AG04450 (cell line): ENCODE results near the gene PHF24. TPM values are rescaled to one million over a fixed set of nuclear protein-coding genes. Genes with fewer than 3 reads are reported as not detected.
"Not testable (repeated sequence)": the region's sequence is repeated elsewhere in the genome, so short reads cannot be mapped to it uniquely, and the experiment has no call there.

Experiments used
- CTCF ChIA-PET: fragments of 300-600, 350-600 bp; formaldehyde crosslinking; extraction: SDS; loops from one replicate; lab custom pipeline; 2022; ENCODE audit warnings: antibody characterized with exemption, inconsistent platforms; lab: Charles Lee
- POLR2A ChIA-PET: fragments of 350-600 bp; formaldehyde crosslinking; extraction: SDS; loops from one replicate; lab custom pipeline; 2021; ENCODE audit warnings: antibody characterized with exemption, inconsistent platforms; lab: Yijun Ruan, JAX
- DNase-seq: peaks from one replicate; pipeline ENCODE4 v3.0.0-alpha.2; 2011; ENCODE audit warnings: low read depth, low spot score
- H3K27ac ChIP-seq: one replicate; pipeline ENCODE4 v1.5.1; 2012; ENCODE audit warnings: low read depth, low read length, control low read depth
- H3K27me3 ChIP-seq: one replicate; pipeline ENCODE4 v1.6.0; 2012; ENCODE audit warnings: low read length; ENCODE audit not compliant: control insufficient read depth, insufficient read depth
- H3K4me3 ChIP-seq: 2 replicates; pipeline ENCODE4 v1.5.1; 2011; ENCODE audit warnings: mild to moderate bottlenecking, low read depth, low read length, control low read depth
- H3K9me3 ChIP-seq: 2 replicates; pipeline ENCODE4 v1.5.1; 2012; ENCODE audit warnings: low read length; ENCODE audit not compliant: control insufficient read depth, insufficient read depth
- CTCF ChIP-seq: IDR thresholded peaks from 2 replicates; pipeline ENCODE4 v1.5.1; 2011; ENCODE audit warnings: low read depth, low read length, control low read depth, inconsistent platforms
- polyA plus RNA-seq: library from polyadenylated mRNA; depleted of rRNA; stranded (reverse); fragments of >200 nt; gene quantifications from 2 replicates; pipeline ENCODE4 v1.2.3, GENCODE V29; 2011

PHF24 gene
- polyA plus RNA-seq, 1 experiment, result not detected

- no peaks in the 10 kb centered on the region; the same call in 1 of the 2 replicates for H3K9me3 ChIP-seq
- no peak for DNase-seq
- no peaks in the 10 kb centered on the region for H3K27me3 ChIP-seq
- no peak overlapping the region for H3K27ac ChIP-seq
- ChIA-PET CTCF (interaction anchor here (1.3 to 1.4 kb wide), 2 partner anchors 50 to 102 kb away, joined by 4 to 5 read pairs; no protein-coding TSS in a partner anchor), POLR2A (interaction anchor here (1.0 kb wide), 1 partner anchor 45 kb away, joined by 3 read pairs; no protein-coding TSS in a partner anchor)
- no peak for TF ChIP-seq CTCF
- no peak overlapping the region for H3K4me3 ChIP-seq
These were observed 43.2 kb downstream of the PHF24 start for GRCh38 chr9:35001285-35001677.

- DNase-seq, result no peak
- Histone ChIP-seq H3K4me3 (no peak overlapping the region), H3K27ac (no peak overlapping the region), H3K9me3 (no peaks in the 10 kb centered on the region), H3K27me3 (no peaks in the 10 kb centered on the region)
- CTCF ChIA-PET, result interaction anchor here (1.3 to 1.4 kb wide), 2 partner anchors 49 to 102 kb away, joined by 4 to 5 read pairs; no protein-coding TSS in a partner anchor
- no peak for TF ChIP-seq CTCF
- POLR2A ChIA-PET, result interaction anchor here (1.0 kb wide), 1 partner anchor 44 kb away, joined by 3 read pairs; no protein-coding TSS in a partner anchor
These were observed 43.9 kb downstream of the PHF24 start for GRCh38 chr9:35001803-35002502.

GRCh38 chr9:35002623-35003022 is 44.5 kb downstream of the PHF24 start:
- CTCF ChIA-PET, result interaction anchor here (1.0 to 1.4 kb wide), 3 partner anchors 8 to 103 kb away, joined by 4 to 5 read pairs (median 4); no protein-coding TSS in a partner anchor
- Histone ChIP-seq H3K9me3 (no peaks in the 10 kb centered on the region), H3K4me3 (no peak overlapping the region), H3K27me3 (no peaks in the 10 kb centered on the region), H3K27ac (no peak overlapping the region)
- POLR2A ChIA-PET, result no interaction called here
- no peak for TF ChIP-seq CTCF
- DNase-seq, result no peak

- H3K9me3 ChIP-seq, CTCF ChIA-PET, H3K27ac ChIP-seq, DNase-seq, H3K4me3 ChIP-seq, POLR2A ChIA-PET, H3K27me3 ChIP-seq: not testable (repeated sequence)
These were observed 46.2 kb downstream of the PHF24 start for GRCh38 chr9:35004299-35004698.

GRCh38 chr9:35010351-35010958 is 52.4 kb downstream of the PHF24 start:
- no peaks in the 10 kb centered on the region for H3K27me3 ChIP-seq
- POLR2A ChIA-PET, result no interaction called here

More at GRCh38 chr9:35010351-35010958, 52.4 kb downstream of the PHF24 start:
- H3K9me3 ChIP-seq, result peaks cover 11% of the 10 kb centered on the region; the same call in 1 of the 2 replicates
- H3K27ac ChIP-seq, result no peak overlapping the region
- no peak for DNase-seq
- H3K4me3 ChIP-seq, result no peak overlapping the region
- no peak for TF ChIP-seq CTCF
- CTCF ChIA-PET, result interaction anchor here (0.5 to 1.0 kb wide), 3 partner anchors 16 to 594 kb away, joined by 3 to 5 read pairs (median 3); no protein-coding TSS in a partner anchor
